Measurements from ENCODE around the gene UGGT1. TPM values are rescaled to one million over a fixed set of nuclear protein-coding genes. Genes with fewer than 3 reads are reported as not detected.

Gene UGGT1
- total RNA-seq, 1 donor from 2014 or later = 49.6 TPM

GRCh38 chr2:128219891-128220290 is 128.9 kb downstream of the UGGT1 start:
- intact Hi-C loops (cut with DNase I) = no loop called here
- H3K36me3 ChIP-seq = no peaks in the 10 kb centered on the region
- ATAC-seq (no peak), DNase-seq (no peak)
- H3K4me3 ChIP-seq = no peak overlapping the region
- no peaks in the 10 kb centered on the region for H3K9me3 ChIP-seq
- H3K4me1 ChIP-seq = no peaks in the 10 kb centered on the region
- H3K27ac ChIP-seq = no peak overlapping the region
- TF ChIP-seq CTCF (IDR thresholded peaks at IDR 0.05) = no peak
- no peaks in the 10 kb centered on the region for H3K27me3 ChIP-seq (ENCODE audit: low read depth)

GRCh38 chr2:128227862-128228261 is 136.9 kb downstream of the UGGT1 start:
- intact Hi-C loops (cut with DNase I) = no loop called here
- no peak for DNase-seq
- no peak for ATAC-seq

GRCh38 chr2:128228894-128229293 is 137.9 kb downstream of the UGGT1 start:
- Histone ChIP-seq H3K36me3 (no peaks in the 10 kb centered on the region), H3K4me1 (peaks cover 8% of the 10 kb centered on the region), H3K4me3 (no peak overlapping the region), H3K9me3 (no peaks in the 10 kb centered on the region), H3K27ac (no peak overlapping the region), H3K27me3 (ENCODE audit: low read depth) (peaks cover 3% of the 10 kb centered on the region)
- ATAC-seq (no peak), DNase-seq (no peak)
- TF ChIP-seq CTCF (IDR thresholded peaks at IDR 0.05) = no peak
- intact Hi-C loops (cut with DNase I) = no loop called here

More at GRCh38 chr2:128227862-128228261, 136.9 kb downstream of the UGGT1 start:
- H3K27ac ChIP-seq = no peak overlapping the region
- H3K4me3 ChIP-seq = no peak overlapping the region
- H3K4me1 ChIP-seq = peaks cover 4% of the 10 kb centered on the region
- H3K27me3 ChIP-seq (ENCODE audit: low read depth) = peaks cover 3% of the 10 kb centered on the region
- H3K9me3 ChIP-seq = no peaks in the 10 kb centered on the region
- H3K36me3 ChIP-seq = no peaks in the 10 kb centered on the region
- TF ChIP-seq CTCF (IDR thresholded peaks at IDR 0.05) = no peak

GRCh38 chr2:128232965-128233789 is 142.2 kb downstream of the UGGT1 start:
- DNase-seq (peak; percentile 94), ATAC-seq (peak; percentile 98 to 99)
- Histone ChIP-seq H3K9me3 (no peaks in the 10 kb centered on the region), H3K36me3 (no peaks in the 10 kb centered on the region), H3K4me3 (peak overlapping the region; percentile 81), H3K27me3 (ENCODE audit: low read depth) (peaks cover 3% of the 10 kb centered on the region), H3K27ac (peak overlapping the region; percentile 62), H3K4me1 (peaks cover 9% of the 10 kb centered on the region)
- intact Hi-C loops (cut with DNase I) = no loop called here
- TF ChIP-seq CTCF (IDR thresholded peaks at IDR 0.05) = peak; percentile 94

GRCh38 chr2:128233790-128234395 is 142.9 kb downstream of the UGGT1 start:
- peak overlapping the region; percentile 81 for H3K4me3 ChIP-seq
- no peak overlapping the region for H3K27ac ChIP-seq
- H3K9me3 ChIP-seq = no peaks in the 10 kb centered on the region
- H3K27me3 ChIP-seq (ENCODE audit: low read depth) = peaks cover 3% of the 10 kb centered on the region
- H3K4me1 ChIP-seq = peaks cover 9% of the 10 kb centered on the region
- intact Hi-C loops (cut with DNase I) = no loop called here
- TF ChIP-seq CTCF (IDR thresholded peaks at IDR 0.05) = no peak
- no peak for DNase-seq
- ATAC-seq = no peak
- H3K36me3 ChIP-seq = no peaks in the 10 kb centered on the region
